Ramos (cell line): ENCODE measurements around the gene ACIN1.
"Not testable (repeated sequence)": the region's sequence is repeated elsewhere in the genome, so short reads cannot be mapped to it uniquely, and the experiment has no call there.

Experiments
- in situ Hi-C: fragments of 300-500 bp; cut with MboI; formaldehyde crosslinking; loops from one replicate; pipeline ENCODE4 v1.14.3; 2022; ENCODE audit warnings: low sequenced_read_pairs; ENCODE audit not compliant: unreplicated experiment

ACIN1 gene

DNA sequence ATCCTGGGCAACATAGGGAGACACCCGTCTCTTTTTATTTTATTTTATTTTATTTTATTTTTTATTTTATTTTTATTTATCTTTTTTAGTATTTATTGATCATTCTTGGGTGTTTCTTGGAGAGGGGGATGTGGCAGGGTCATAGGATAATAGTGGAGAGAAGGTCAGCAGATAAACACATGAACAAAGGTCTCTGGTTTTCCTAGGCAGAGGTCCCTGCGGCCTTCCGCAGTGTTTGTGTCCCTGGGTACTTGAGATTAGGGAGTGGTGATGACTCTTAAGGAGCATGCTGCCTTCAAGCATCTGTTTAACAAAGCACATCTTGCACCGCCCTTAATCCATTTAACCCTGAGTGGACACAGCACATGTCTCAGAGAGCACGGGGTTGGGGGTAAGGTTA lies 12.7 kb upstream of the ACIN1 start:
- in situ Hi-C loops, result not testable (repeated sequence)

DNA sequence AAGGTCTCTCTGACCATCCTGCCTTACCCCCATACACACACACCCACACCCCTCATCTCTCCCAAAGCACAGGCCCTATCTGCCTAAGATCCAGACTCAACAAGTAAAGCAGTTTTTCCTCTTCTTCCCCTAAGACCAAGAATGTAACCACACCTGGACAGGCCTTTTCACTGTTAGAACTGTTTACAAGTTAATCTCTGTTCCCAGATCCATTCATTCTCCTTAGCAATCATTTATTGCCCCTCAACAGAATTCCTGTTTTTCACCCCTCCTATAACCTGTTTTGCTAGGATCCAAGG lies 11.8 kb upstream of the ACIN1 start:
- in situ Hi-C loops, result no loop called here

DNA sequence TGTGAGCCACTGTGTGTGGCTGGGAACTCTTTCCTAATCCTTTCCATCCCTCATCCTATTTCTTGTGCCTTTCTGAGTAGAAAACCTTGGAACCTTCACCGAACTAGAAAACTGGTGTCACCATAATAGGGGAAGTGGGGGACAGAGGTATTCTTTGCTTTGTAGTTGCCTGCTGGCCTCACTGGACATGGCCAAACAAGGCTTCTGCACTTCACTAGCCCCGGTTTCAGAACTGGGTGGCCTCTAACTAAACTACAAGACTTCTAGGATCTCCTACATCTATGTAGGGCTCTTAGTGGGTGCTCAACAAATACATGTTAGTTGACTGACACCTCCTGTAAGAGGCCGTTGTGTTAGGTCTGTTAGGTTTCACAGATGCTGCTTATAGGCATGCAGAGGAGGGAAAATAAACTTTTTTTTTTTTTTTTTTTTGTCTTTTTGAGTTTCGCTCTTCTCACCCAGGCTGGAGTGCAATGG lies 10.4 kb upstream of the ACIN1 start:
- in situ Hi-C loops, result no loop called here

DNA sequence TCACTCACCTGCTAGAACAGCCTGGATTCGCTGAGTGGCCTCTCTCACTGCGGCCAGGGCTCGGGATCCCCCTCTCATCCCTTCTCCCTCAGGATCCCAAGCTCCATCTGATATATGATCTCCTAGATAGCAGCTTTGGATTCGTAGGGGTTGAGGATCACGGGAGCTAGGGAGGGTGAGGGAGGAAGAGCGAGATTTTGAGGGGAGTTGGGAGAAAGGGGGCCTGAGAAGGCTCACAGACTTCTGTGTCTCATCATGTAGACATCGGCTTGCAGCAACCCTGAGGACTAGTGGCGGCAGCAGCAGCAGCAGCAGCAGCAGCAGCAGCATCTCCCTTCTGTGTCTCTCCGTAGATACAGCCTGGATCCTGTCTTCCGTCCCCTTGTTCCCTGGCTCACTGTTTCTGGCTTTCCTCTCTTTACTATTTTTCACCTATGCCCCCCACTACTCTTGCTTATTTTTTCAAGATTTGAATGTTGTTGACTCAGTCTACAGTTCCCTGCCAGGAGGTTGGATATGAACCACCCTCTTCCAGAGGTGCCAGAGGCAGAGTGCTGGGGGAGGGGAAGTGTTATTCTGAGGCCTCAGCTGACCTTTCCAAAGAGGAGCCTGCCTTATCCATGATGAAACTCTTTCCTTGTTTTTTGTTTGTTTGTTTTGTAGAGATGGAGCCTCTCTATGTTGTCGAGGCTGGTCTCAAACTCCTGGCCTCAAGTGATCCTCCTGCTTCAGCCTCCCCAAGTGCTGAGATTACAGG lies 9.8 kb upstream of the ACIN1 start, which contains the start of gene CIROP:
CIROP (minus strand) TSS at position 399 of the 757 bp plus-strand sequence; CDS start at position 330, 69 bp downstream.
- in situ Hi-C loops, result no loop called here

DNA sequence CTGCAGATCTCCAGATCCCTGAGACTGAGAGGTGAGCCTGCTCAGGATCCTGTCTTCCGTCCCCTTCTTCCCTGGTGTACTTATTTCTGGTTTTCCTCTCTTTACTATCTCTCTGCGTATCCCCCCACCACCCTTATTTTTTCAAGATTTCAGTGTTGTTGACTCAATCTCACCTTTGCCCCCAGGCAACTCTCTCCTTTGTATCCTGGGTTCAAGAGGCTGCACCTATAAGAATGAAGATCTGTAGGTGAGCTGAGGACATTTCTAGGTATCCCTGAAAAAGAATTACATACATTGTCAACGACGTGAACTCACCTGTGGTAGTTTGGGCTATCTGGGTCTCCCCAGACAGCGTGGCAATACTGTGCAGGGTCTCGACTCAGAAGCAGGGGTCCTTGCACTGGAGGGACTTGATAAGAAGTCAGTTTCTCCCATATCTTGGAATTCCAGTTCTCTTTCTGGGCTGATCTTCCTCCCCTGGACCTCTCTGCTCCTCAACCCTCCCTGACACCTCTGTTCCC lies 9.2 kb upstream of the ACIN1 start:
- in situ Hi-C loops, result no loop called here

DNA sequence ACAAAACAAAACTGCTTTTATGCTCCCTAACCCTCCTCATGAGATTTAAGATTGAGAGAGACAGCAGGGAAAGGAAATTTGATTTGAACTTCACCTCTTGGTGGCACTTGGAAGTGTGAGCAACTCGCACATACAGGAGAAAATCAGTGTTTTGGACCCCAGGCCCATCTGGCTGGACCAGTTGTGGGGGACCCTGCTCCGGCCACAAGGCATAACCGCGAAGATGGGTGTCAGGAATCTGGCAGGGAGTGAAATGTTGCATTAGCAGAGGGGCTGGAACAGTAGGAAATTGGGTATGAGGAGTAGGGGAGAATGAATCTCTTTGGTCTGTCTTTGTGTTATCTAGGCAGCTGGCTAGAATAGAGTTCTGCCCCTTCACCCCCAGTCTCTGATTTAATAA lies 8.6 kb upstream of the ACIN1 start:
- in situ Hi-C loops, result no loop called here

DNA sequence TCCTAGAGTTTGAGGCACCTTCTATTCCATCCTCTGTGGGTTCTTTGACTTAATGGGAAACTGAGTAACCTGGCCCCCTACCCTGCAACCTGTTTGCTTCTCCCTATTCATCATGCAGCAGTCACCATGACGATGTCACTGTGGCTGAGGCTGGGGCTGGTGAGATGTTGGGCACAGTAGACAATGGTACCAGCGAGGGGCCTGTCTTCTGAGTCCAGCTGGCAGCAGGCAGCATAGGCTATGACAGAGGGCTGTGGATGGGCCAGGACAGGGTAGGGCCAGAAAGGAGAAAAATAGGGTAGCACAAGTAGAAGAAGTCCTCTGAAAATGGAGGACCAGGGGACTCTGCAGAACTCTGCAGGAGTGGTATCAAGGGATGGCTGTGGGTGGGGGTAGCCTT lies 7.9 kb upstream of the ACIN1 start:
- in situ Hi-C loops, result no loop called here

DNA sequence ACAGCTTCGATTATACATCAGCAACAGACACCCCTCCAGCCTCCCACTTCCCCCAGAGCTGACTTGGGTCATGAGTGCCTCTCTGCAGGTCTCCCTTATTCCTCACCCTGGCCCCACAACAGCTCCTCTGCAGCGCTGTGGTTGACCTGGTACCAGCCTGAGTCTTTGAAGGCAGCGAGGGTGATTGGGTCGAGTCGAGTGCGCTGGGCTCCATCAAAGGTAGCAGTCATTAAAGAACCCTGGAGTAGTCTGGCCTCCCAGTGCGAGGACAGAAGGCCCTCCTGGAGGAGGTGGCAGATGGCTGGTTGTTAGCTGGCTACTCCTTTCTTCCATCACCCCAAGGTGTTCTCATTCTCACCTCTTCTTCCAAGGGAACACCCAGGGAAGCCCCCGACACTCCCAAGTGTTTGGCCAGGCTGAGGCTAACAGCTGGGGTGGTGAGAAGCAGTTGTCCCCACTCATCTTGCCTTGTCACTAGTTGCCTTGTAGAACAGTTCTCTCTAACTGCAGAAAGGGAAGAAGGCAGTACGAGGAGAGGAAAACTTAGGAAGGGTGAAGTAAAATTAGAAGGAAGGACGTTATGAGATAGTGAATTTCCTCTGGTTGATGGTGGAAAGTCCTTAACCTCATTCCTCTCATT lies 7.2 kb upstream of the ACIN1 start:
- in situ Hi-C loops, result no loop called here

DNA sequence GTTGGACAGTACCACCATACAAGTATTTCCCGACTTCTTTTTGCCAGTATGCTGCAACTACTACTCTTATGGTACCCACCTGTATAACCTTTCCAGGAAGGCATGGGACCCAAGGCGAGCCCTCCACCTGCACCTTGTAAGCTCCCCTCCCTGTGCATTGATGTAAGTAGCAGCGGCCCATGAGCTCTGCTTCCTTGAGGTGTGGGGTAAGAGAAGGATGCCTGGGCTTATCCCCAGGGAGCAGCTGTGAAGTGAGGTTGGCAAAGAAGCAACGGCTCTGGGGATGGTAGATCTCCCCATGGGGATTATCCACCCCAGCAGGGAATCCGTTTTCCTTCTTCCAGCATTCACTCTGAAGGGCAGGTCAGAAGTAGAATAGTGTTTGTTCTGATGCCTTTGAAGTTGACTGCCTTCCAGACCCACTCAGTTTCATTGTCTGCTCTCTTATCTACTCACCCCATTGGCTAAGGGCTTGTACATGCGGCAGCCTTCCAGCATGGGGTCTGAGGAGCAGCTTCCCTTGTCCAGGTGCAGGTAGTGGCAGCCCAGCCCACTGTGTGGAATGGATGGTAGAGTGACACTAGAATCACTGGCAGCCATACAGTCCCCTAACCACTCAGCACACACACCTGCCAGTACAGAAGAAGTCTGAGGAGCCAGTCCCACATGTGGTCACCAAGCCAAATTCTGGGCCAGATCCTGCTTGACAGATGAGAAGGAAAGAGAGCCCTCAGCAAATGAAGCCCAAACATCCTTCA lies 6.5 kb upstream of the ACIN1 start:
- in situ Hi-C loops, result no loop called here

DNA sequence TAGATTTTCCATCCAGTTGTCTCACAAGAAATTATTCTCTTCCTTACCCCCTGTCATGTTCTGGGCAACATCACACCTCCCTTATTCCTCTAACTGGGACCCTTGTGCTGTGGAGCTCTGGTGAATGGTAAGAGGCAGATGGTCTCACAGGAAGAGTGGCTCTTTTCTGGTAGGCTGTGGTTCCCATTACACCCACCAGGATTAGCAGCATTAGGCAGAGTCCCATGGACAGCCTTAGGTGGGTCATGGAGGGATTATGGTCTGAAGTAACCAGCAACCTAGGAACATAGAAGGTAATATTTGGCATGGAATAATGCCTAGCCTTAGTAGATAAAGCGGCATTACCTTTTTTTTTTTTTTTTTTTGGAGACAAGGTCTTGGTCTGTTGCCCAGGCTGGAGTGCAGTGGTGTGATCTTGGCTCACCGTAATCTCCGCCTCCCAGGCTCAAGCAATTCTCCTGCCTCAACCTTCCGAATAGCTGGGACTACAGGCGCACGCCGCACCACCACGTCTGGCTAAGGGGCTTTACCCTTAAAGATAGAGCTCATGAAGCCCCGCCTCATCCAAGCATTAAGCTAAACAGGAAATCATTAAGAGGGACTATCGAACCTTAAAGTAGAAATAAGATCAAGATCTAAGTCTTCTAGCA lies 4.4 kb upstream of the ACIN1 start:
- in situ Hi-C loops, result no loop called here

DNA sequence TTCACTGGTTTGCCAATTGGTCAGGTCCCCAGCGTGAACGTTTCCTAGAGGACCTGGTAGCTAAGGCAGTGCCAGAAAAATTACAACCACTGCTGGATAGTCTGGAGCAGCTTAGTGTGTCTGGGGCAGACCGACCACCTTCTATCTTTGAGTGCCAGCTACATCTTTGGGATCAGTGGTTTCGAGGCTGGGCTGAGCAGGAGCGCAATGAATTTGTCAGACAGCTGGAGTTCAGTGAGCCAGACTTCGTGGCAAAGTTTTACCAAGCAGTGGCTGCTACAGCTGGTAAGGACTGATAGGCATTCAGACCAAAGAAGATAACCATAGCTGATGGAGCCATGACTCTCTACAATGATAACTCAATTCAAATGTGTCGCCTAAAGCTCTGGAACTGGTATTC lies 2.9 kb upstream of the ACIN1 start:
- in situ Hi-C loops, result no loop called here

DNA sequence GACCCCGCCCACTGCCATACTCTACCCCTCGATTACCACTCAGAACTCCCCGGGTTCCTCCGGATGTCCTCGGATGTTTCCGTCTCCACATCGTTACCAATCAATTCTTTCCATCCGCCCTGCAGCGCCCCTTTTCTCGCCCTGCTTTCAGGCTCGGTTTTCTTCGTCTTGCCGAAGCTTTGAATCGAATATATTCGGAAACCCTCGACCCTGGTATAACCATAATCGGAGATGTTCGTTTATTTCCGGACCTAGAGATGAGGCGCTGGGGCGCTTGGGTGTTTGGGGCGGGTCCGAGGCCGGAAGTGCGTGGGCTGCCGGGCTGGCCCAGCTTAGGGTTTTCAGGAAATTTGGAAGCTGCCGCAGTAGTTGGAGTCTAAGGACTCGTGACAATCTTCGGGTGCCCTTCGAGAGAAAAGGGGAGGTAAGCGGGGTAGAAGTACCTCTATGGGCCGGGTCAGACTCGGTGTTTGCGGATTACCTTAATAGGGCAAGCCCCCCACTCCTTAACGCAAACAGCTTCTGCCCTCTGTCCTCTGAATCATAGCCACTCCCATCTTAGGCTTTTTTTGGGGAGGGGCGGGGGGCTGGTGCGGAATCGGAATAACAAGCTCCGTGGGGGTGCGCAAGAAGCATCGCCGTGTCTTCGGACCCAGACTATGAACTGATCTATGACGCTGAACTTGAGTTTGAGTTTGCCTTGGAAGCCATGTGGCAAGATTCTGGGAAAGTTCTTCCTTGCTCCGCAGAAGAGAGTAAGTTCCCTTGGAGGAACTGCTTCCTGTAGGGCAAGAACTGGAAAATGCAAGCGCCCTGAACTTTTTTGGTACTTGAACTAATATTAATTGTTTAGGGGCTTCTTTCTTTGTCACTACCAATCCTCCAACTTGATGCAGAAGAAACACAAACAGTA lies 516 bp upstream of the ACIN1 start, which contains the start of gene C14orf119:
C14orf119 (plus strand) TSS at position 310 of the 913 bp plus-strand sequence. CDS start 2,154 bp downstream, outside the sequence.
- in situ Hi-C loops, result no loop called here

DNA sequence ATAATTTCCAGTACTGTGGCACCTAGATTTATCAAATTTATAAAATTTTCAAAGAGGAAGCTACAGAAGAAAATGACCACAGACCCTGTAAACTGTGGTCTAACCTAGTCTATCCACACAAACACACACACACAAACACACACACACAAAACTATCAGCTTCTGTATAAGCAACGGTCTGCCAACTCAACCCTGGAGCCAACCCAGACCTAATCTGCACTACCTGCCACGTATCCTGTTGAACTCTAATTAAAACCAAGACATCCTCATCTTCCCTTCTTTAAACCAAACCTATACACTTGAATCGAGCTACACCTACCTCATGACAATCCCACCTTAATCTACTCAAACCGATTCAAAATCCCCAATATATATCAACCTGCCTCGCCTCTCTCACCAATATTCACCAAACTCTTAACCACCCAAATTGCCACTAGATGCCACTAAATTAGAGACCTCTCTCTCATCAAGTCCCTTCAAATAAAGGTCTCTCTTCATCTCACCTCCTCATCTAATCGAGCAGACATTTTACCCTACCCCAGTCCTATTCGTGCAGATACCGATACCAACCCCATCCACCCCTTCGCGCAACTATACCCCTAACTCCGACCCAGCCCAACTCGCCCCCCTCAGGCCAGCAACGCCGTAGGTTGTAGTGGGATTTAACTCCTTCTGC lies 808 bp downstream of the ACIN1 start:
- in situ Hi-C loops, result no loop called here

DNA sequence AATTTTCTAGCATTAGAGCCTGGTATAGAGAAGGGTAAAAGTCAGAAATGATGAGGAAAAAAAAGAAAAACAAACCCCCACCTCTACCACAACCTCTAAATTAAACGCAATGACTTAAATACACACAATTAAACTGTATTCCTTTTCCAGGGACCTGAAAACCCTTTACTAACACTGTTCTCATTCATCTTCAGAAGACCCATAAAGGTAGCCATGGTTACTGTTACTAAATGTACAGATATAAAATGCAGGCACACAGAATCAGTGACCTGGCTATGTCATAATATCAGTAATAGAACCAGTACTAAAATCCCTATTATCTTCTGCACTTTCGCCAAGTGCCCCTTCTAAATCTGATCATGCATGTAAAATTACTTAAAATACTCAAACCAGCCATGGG lies 1.4 kb downstream of the ACIN1 start:
- in situ Hi-C loops, result no loop called here

DNA sequence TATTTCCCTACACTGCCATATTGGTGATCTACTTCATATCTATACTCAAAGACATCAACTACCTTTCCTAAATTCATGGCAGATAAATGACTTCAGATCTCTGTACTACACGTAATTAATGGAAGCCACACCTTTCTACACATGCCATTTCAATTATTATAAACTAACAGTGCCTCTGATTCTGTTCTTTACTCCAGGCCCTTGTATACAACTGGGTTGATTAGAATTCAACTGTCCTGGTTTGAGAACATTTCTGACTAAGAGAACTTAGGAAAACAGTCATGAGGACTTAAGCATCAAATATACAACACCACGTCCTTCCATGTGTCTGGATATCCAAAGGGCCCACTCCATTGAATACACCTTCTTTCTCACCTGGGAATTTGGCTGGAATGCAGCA lies 1.8 kb downstream of the ACIN1 start:
- in situ Hi-C loops, result no loop called here

DNA sequence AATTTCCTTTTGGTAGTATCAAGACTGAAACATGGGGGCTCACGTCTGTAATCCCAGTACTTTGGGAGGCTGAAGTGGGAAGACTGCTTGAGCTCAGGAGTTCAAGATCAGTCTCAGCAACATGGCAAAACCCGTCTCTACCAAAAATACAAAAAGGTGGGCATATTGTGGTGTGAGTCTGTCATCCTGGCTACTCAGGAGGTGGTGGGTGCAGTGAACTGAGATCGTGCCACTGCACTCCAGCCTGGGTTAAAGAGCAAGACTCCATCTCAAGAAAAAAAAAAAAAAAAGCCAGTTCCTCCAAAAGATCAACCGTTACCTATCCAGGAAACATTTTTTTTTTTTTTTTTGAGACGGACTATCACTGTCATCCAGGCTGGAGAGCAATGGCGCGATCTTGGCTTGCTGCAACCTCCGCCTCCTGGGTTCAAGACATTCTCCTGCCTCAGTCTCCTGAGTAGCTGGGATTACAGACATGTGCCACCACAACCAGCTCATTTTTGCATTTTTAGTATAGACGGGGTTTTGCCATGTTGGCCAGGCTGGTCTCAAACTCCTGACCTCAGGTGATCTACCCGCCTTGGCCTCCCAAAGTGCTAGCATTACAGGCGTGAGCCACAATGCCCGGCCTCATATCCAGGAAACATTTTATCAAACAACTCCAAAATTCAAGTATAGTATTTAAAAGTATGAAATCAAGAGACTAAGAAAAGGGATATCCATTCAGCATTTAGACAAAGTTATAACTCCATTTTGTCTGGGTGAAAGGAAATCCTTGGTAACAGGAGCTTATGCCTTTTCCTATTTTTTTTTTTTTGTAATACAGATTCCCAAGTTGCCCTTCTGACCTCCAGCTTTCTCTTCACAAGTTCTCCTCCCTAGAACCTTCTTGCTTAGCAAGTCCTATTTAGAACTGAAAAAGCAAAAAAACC lies 3.4 kb downstream of the ACIN1 start:
- in situ Hi-C loops, result no loop called here

DNA sequence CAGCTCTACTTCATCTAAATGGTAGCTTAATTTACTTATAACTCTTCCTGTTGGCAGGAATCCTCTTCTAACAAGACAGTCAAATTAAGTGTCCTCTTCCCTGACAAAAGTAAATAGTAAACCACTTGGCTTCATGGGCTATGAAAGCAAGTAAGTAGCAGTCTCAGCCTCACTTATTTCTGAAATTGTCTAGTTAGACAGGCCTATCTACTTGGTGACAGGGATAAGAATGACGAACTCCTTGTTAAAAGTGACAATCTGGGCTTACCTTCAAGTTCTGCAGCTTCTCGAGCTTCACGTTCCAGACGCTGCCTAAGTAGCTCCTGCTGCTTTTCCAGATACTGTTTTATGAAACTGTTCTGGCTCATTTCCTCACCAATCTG lies 4.7 kb downstream of the ACIN1 start:
- in situ Hi-C loops, result no loop called here
